ENCODE data around the gene SLC8B1. TPM values are rescaled to one million over a fixed set of nuclear protein-coding genes. Genes with fewer than 3 reads are reported as not detected.

SLC8B1 gene
- total and polyA plus RNA-seq, 9 donors: 8.0 to 24.2 (median 11.8) TPM

DNA sequence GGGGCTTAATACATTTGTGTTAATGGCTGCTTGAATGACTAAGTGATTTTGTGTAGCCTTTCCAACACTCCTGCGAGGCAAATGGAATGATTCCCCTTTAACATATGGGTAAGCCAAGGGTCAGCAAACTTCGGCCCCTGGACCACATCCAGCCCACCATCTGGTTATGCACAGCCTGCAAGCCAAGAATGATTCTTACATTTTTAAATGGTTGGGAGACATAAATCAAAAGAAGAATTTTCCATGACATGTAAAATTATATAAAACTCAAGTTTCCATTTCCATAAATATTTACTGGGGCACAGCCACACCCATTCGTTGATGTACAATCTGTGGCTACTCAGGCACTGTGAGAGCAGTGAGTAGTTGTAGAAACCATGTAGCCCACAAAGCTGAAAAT is 9.0 kb downstream of the SLC8B1 start:
- peak overlapping the region; percentile 87 for H3K27ac ChIP-seq (ENCODE audit: low read length)
- no CpG with 5 or more reads among the region's 3 CpGs for WGBS (ENCODE audit: insufficient coverage)
- no peak overlapping the region for H3K4me3 ChIP-seq (ENCODE audit: low read length)
- peaks cover 20% of the 10 kb centered on the region for H3K4me1 ChIP-seq (ENCODE audit: control insufficient read depth, insufficient read depth, low read length)
- peak; percentile 92 for DNase-seq
- peaks cover 13% of the 10 kb centered on the region for H3K36me3 ChIP-seq (ENCODE audit: control insufficient read depth, insufficient read depth, low read length)
- no peaks in the 10 kb centered on the region for H3K27me3 ChIP-seq (ENCODE audit: control insufficient read depth, insufficient read depth, low read length)
- peaks cover 4% of the 10 kb centered on the region for H3K9me3 ChIP-seq (replicated peaks; ENCODE audit: control insufficient read depth, low read depth, low read length)

- H3K36me3 ChIP-seq (ENCODE audit: control insufficient read depth, insufficient read depth, low read length): peaks cover 26% of the 10 kb centered on the region
- peaks cover 4% of the 10 kb centered on the region for H3K9me3 ChIP-seq (replicated peaks; ENCODE audit: control insufficient read depth, low read depth, low read length)
- H3K4me1 ChIP-seq (ENCODE audit: control insufficient read depth, insufficient read depth, low read length): peaks cover 16% of the 10 kb centered on the region
- WGBS (ENCODE audit: insufficient coverage): 83% methylated on average over 1 of the region's 2 CpGs
- H3K27ac ChIP-seq (ENCODE audit: low read length): no peak overlapping the region
- no peak overlapping the region for H3K4me3 ChIP-seq (ENCODE audit: low read length)
- DNase-seq: no peak
- no peaks in the 10 kb centered on the region for H3K27me3 ChIP-seq (ENCODE audit: control insufficient read depth, insufficient read depth, low read length)
Observed at GRCh38 chr12:113322343-113322742, 12.6 kb downstream of the SLC8B1 start.

GRCh38 chr12:113320401-113320800 is 14.5 kb downstream of the SLC8B1 start:
- H3K27me3 ChIP-seq (ENCODE audit: control insufficient read depth, insufficient read depth, low read length): no peaks in the 10 kb centered on the region
- H3K9me3 ChIP-seq (replicated peaks; ENCODE audit: control insufficient read depth, low read depth, low read length): peaks cover 4% of the 10 kb centered on the region
- DNase-seq: no peak
- peaks cover 36% of the 10 kb centered on the region for H3K36me3 ChIP-seq (ENCODE audit: control insufficient read depth, insufficient read depth, low read length)
- 89% methylated on average over 10 of the region's 12 CpGs for WGBS (ENCODE audit: insufficient coverage)
- H3K27ac ChIP-seq (ENCODE audit: low read length): no peak overlapping the region
- no peaks in the 10 kb centered on the region for H3K4me1 ChIP-seq (ENCODE audit: control insufficient read depth, insufficient read depth, low read length)
- H3K4me3 ChIP-seq (ENCODE audit: low read length): no peak overlapping the region

GRCh38 chr12:113318900-113319628 is 15.8 kb downstream of the SLC8B1 start:
- 81% methylated on average over 14 of the region's 15 CpGs for WGBS (ENCODE audit: insufficient coverage)
- no peaks in the 10 kb centered on the region for H3K27me3 ChIP-seq (ENCODE audit: control insufficient read depth, insufficient read depth, low read length)
- peaks cover 4% of the 10 kb centered on the region for H3K9me3 ChIP-seq (replicated peaks; ENCODE audit: control insufficient read depth, low read depth, low read length)
- no peak overlapping the region for H3K27ac ChIP-seq (ENCODE audit: low read length)
- no peak for DNase-seq
- no peak overlapping the region for H3K4me3 ChIP-seq (ENCODE audit: low read length)
- peaks cover 48% of the 10 kb centered on the region for H3K36me3 ChIP-seq (ENCODE audit: control insufficient read depth, insufficient read depth, low read length)
- H3K4me1 ChIP-seq (ENCODE audit: control insufficient read depth, insufficient read depth, low read length): peaks cover 6% of the 10 kb centered on the region

GRCh38 chr12:113318046-113318656 is 16.8 kb downstream of the SLC8B1 start:
- Histone ChIP-seq H3K27ac (ENCODE audit: low read length) (no peak overlapping the region), H3K36me3 (ENCODE audit: control insufficient read depth, insufficient read depth, low read length) (peaks cover 48% of the 10 kb centered on the region), H3K9me3 (replicated peaks; ENCODE audit: control insufficient read depth, low read depth, low read length) (peaks cover 4% of the 10 kb centered on the region), H3K4me3 (ENCODE audit: low read length) (no peak overlapping the region), H3K4me1 (ENCODE audit: control insufficient read depth, insufficient read depth, low read length) (peaks cover 6% of the 10 kb centered on the region), H3K27me3 (ENCODE audit: control insufficient read depth, insufficient read depth, low read length) (no peaks in the 10 kb centered on the region)
- 96% methylated on average over 4 of the region's 4 CpGs for WGBS (ENCODE audit: insufficient coverage)
- no peak for DNase-seq

- H3K4me3 ChIP-seq (ENCODE audit: low read length): no peak overlapping the region
- DNase-seq: no peak
- peaks cover 48% of the 10 kb centered on the region for H3K36me3 ChIP-seq (ENCODE audit: control insufficient read depth, insufficient read depth, low read length)
- H3K9me3 ChIP-seq (replicated peaks; ENCODE audit: control insufficient read depth, low read depth, low read length): peaks cover 2% of the 10 kb centered on the region
- no peaks in the 10 kb centered on the region for H3K27me3 ChIP-seq (ENCODE audit: control insufficient read depth, insufficient read depth, low read length)
- H3K27ac ChIP-seq (ENCODE audit: low read length): no peak overlapping the region
- WGBS (ENCODE audit: insufficient coverage): 88% methylated on average over 1 of the region's 6 CpGs
- peaks cover 6% of the 10 kb centered on the region for H3K4me1 ChIP-seq (ENCODE audit: control insufficient read depth, insufficient read depth, low read length)
Observed at GRCh38 chr12:113317122-113317521, 17.8 kb downstream of the SLC8B1 start.

DNA sequence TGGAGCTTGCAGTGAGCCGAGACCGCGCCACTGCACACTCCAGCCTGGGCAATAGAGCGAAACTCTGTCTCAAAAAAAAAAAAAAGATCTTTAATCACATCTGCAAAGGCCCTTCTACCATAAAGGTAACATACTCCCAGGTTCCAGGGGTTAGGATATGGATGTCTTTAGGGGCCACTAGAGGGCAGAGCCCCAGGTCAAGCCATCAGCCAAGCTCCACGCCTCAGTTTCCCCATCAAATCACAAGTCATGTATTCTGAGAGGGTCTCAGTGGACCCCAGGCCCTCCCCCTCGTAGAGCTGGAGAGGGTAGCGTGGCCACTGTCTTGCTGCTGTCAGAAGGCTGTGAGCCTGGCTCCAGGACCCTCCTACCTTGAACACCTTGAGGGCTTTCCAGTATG is 18.8 kb downstream of the SLC8B1 start:
- Histone ChIP-seq H3K4me3 (ENCODE audit: low read length) (no peak overlapping the region), H3K9me3 (replicated peaks; ENCODE audit: control insufficient read depth, low read depth, low read length) (no peaks in the 10 kb centered on the region), H3K27ac (ENCODE audit: low read length) (no peak overlapping the region), H3K36me3 (ENCODE audit: control insufficient read depth, insufficient read depth, low read length) (peaks cover 53% of the 10 kb centered on the region), H3K4me1 (ENCODE audit: control insufficient read depth, insufficient read depth, low read length) (peaks cover 6% of the 10 kb centered on the region), H3K27me3 (ENCODE audit: control insufficient read depth, insufficient read depth, low read length) (no peaks in the 10 kb centered on the region)
- WGBS (ENCODE audit: insufficient coverage): 100% methylated on average over 3 of the region's 7 CpGs
- no peak for DNase-seq

DNA sequence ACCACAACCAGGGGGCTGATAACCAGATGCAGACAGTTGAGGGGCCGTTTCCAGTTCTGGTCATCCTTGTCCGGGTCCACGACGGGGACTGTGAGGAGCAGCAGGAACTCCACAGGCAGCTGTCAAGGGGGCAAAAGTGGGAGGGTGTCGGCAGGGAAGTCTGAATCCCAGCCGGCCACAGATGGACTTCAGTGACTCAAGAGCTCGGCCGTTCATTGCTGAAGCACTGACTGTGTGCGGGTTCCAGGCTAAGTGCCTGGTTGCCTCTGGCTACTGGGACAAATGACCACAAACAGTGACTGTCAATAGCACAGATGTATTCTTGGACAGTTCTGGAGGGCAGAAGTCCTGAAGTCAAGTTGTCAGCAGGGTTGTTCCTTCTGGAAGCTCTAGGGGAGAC is 19.6 kb downstream of the SLC8B1 start:
- no peaks in the 10 kb centered on the region for H3K27me3 ChIP-seq (ENCODE audit: control insufficient read depth, insufficient read depth, low read length)
- peaks cover 47% of the 10 kb centered on the region for H3K36me3 ChIP-seq (ENCODE audit: control insufficient read depth, insufficient read depth, low read length)
- no peaks in the 10 kb centered on the region for H3K9me3 ChIP-seq (replicated peaks; ENCODE audit: control insufficient read depth, low read depth, low read length)
- DNase-seq: no peak
- H3K4me3 ChIP-seq (ENCODE audit: low read length): no peak overlapping the region
- H3K27ac ChIP-seq (ENCODE audit: low read length): no peak overlapping the region
- WGBS (ENCODE audit: insufficient coverage): 69% methylated on average over 8 of the region's 9 CpGs
- H3K4me1 ChIP-seq (ENCODE audit: control insufficient read depth, insufficient read depth, low read length): peaks cover 6% of the 10 kb centered on the region

- H3K4me1 ChIP-seq (ENCODE audit: control insufficient read depth, insufficient read depth, low read length): peaks cover 6% of the 10 kb centered on the region
- no peak overlapping the region for H3K27ac ChIP-seq (ENCODE audit: low read length)
- no peak for DNase-seq
- no peaks in the 10 kb centered on the region for H3K9me3 ChIP-seq (replicated peaks; ENCODE audit: control insufficient read depth, low read depth, low read length)
- no peaks in the 10 kb centered on the region for H3K27me3 ChIP-seq (ENCODE audit: control insufficient read depth, insufficient read depth, low read length)
- no peak overlapping the region for H3K4me3 ChIP-seq (ENCODE audit: low read length)
- WGBS (ENCODE audit: insufficient coverage): 56% methylated on average over 2 of the region's 7 CpGs
- H3K36me3 ChIP-seq (ENCODE audit: control insufficient read depth, insufficient read depth, low read length): peaks cover 45% of the 10 kb centered on the region
Observed at GRCh38 chr12:113314121-113314529, 20.8 kb downstream of the SLC8B1 start.

- DNase-seq: no peak
- Histone ChIP-seq H3K27ac (ENCODE audit: low read length) (no peak overlapping the region), H3K9me3 (replicated peaks; ENCODE audit: control insufficient read depth, low read depth, low read length) (no peaks in the 10 kb centered on the region), H3K4me1 (ENCODE audit: control insufficient read depth, insufficient read depth, low read length) (peaks cover 6% of the 10 kb centered on the region), H3K4me3 (ENCODE audit: low read length) (no peak overlapping the region), H3K36me3 (ENCODE audit: control insufficient read depth, insufficient read depth, low read length) (peaks cover 47% of the 10 kb centered on the region), H3K27me3 (ENCODE audit: control insufficient read depth, insufficient read depth, low read length) (no peaks in the 10 kb centered on the region)
- no CpG with 5 or more reads among the region's 1 CpG for WGBS (ENCODE audit: insufficient coverage)
Observed at GRCh38 chr12:113310489-113310888, 24.4 kb downstream of the SLC8B1 start.
